Loucy (cell line): ENCODE data around the gene DNAI7.

ENCODE experiments used
- H2AFZ ChIP-seq: fragments of 200-600 bp; sonication (generic); 2 replicates; pipeline ENCODE4 v1.6.0; 2016; ENCODE audit warnings: antibody characterized with exemption, mild to moderate bottlenecking, low read length, moderate library complexity
- H3F3A ChIP-seq: fragments of 200-600 bp; 2 replicates; pipeline ENCODE4 v1.6.0; 2016; ENCODE audit warnings: antibody characterized with exemption, low read depth, mild to moderate bottlenecking
- H3K27me3 ChIP-seq: fragments of 200-600 bp; sonication (generic); 2 replicates; pipeline ENCODE4 v1.6.1; 2014; ENCODE audit warnings: low read length, mild to moderate bottlenecking; ENCODE audit not compliant: insufficient read depth, poor library complexity, severe bottlenecking
- H3K36me3 ChIP-seq: fragments of 200-600 bp; sonication (generic); 2 replicates; pipeline ENCODE4 v1.6.1; 2016; ENCODE audit warnings: low read length; ENCODE audit not compliant: insufficient read depth
- H3K4me1 ChIP-seq: fragments of 200-600 bp; sonication (generic); 2 replicates; pipeline ENCODE4 v1.5.1; 2014; ENCODE audit warnings: low read length, mild to moderate bottlenecking; ENCODE audit not compliant: insufficient read depth, poor library complexity, severe bottlenecking
- H3K4me2 ChIP-seq: fragments of 200-600 bp; sonication (generic); 2 replicates; pipeline ENCODE4 v1.6.0; 2014; ENCODE audit warnings: antibody characterized with exemption, low read length, low read depth, mild to moderate bottlenecking; ENCODE audit not compliant: poor library complexity, severe bottlenecking
- H3K4me3 ChIP-seq: fragments of 200-600 bp; sonication (generic); 2 replicates; pipeline ENCODE4 v1.5.1; 2014; ENCODE audit warnings: low read length, mild to moderate bottlenecking, mixed read lengths; ENCODE audit not compliant: poor library complexity, severe bottlenecking
- H3K79me2 ChIP-seq: fragments of 200-600 bp; sonication (generic); 2 replicates; pipeline ENCODE4 v1.6.1; 2014; ENCODE audit warnings: low read length; ENCODE audit not compliant: insufficient read depth
- H3K9ac ChIP-seq: fragments of 200-600 bp; sonication (generic); 2 replicates; pipeline ENCODE4 v1.6.0; 2014; ENCODE audit warnings: mild to moderate bottlenecking, low read depth, low read length, moderate library complexity; ENCODE audit not compliant: poor library complexity, severe bottlenecking
- H3K9me2 ChIP-seq: fragments of 200-600 bp; sonication (generic); replicated peaks from 2 replicates; pipeline ENCODE4 v1.6.1; 2016; ENCODE audit warnings: low read depth, low read length, mixed read lengths
- H3K9me3 ChIP-seq: fragments of 200-600 bp; sonication (generic); 2 replicates; pipeline ENCODE4 v1.6.1; 2014; ENCODE audit warnings: mild to moderate bottlenecking, antibody characterized with exemption, low read length, low read depth; ENCODE audit not compliant: insufficient read depth
- H4K20me1 ChIP-seq: fragments of 200-600 bp; sonication (generic); 2 replicates; pipeline ENCODE4 v1.6.0; 2014; ENCODE audit warnings: antibody characterized with exemption, low read length, mild to moderate bottlenecking; ENCODE audit not compliant: insufficient read depth, poor library complexity, severe bottlenecking
- EZH2phosphoT487 ChIP-seq: fragments of 200-600 bp; IDR thresholded peaks from 2 replicates; pipeline ENCODE4 v1.6.1; 2018; ENCODE audit warnings: antibody characterized with exemption, mild to moderate bottlenecking, moderate library complexity, borderline replicate concordance
- TF ChIP-seq, protein P1 (sequence below): fragments of 200-600 bp; sonication (generic); conservative IDR thresholded peaks from 2 replicates; pipeline ENCODE4 v1.5.1; 2014; ENCODE audit warnings: mild to moderate bottlenecking, antibody characterized with exemption, low read length

Gene DNAI7

DNA sequence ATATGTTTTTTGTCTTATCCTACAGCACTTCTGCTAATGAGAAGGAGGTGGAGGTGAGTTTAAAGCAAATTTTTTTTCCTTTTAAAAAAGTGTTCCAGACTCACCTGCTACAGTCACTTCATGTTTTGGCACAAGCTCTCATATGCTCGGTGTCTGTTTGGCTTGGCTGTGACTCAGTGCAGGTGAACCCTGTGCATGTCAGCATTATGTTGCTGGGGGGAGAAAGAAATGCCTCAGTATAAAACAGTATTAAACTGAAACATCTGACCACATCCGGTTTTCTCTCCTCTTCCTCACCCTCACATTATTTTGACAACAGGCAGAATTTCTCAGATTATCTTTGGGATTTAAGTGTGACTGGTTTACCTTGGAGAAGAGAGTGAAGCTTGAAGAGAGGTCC is 105.2 kb downstream of the DNAI7 start:
- H4K20me1 ChIP-seq: no peaks in the 10 kb centered on the region

DNA sequence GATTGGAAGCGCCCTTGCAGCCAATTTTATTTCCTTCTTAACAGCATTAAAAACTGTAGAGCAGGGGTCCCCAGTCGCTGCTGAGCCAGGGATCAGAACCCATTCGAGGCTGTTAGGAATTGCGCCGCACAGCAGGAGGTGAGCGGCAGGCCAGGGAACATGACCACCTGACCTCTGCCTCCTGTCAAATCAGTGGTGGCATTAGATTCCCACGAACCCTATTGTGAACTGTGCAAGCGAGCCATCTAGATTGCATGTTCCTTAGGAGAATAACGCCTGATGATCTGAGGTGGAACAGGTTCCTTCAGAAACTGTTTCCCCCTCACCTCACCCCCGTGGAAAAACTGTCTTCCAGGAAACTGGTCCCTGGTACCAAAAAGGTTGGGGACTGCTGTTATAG is 107.4 kb downstream of the DNAI7 start:
- H2AFZ ChIP-seq: no peak overlapping the region

More for the DNA sequence above, 105.2 kb downstream of the DNAI7 start:
- Histone ChIP-seq H3K27me3 (no peaks in the 10 kb centered on the region), H3K4me2 (peak overlapping the region; percentile 72), H3F3A (peaks cover 10% of the 10 kb centered on the region), H2AFZ (no peak overlapping the region), H3K9me3 (peaks cover 7% of the 10 kb centered on the region; the same call in 1 of the 2 replicates), H3K9me2 (no peaks in the 10 kb centered on the region), H3K79me2 (peaks cover 17% of the 10 kb centered on the region), H3K36me3 (peaks cover 52% of the 10 kb centered on the region), H3K9ac (peak overlapping the region; percentile 70), H3K4me1 (peaks cover 61% of the 10 kb centered on the region), H3K4me3 (peak overlapping the region; percentile 58)
- TF ChIP-seq, protein P1, sequence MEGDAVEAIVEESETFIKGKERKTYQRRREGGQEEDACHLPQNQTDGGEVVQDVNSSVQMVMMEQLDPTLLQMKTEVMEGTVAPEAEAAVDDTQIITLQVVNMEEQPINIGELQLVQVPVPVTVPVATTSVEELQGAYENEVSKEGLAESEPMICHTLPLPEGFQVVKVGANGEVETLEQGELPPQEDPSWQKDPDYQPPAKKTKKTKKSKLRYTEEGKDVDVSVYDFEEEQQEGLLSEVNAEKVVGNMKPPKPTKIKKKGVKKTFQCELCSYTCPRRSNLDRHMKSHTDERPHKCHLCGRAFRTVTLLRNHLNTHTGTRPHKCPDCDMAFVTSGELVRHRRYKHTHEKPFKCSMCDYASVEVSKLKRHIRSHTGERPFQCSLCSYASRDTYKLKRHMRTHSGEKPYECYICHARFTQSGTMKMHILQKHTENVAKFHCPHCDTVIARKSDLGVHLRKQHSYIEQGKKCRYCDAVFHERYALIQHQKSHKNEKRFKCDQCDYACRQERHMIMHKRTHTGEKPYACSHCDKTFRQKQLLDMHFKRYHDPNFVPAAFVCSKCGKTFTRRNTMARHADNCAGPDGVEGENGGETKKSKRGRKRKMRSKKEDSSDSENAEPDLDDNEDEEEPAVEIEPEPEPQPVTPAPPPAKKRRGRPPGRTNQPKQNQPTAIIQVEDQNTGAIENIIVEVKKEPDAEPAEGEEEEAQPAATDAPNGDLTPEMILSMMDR: no peak
- no peak for TF ChIP-seq EZH2phosphoT487

DNA sequence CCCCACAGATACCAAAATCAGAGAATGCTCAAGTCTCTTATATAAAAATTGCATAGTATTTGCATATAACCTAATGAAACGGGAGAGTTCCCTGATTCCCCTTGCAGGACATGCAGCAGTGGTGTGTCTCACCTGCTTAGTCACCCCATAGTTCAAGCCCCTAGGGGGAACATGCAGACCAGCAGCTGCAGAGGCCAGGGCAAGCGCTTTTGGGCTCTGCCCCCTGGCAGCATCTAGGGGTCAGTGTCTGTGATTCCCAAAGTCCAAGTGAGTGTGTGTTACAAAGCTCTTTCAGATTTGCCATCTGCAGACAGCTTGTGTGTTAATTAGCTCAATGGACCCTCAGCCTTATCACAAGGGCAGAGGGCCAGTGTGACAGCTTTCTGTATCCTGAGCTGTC is 110.1 kb downstream of the DNAI7 start:
- Histone ChIP-seq H3F3A (peaks cover 7% of the 10 kb centered on the region; the same call in 1 of the 2 replicates), H3K79me2 (peaks cover 5% of the 10 kb centered on the region; the same call in 1 of the 2 replicates), H3K9me2 (no peaks in the 10 kb centered on the region), H3K4me2 (no peak overlapping the region), H2AFZ (no peak overlapping the region), H3K36me3 (peaks cover 61% of the 10 kb centered on the region), H3K9ac (peak overlapping the region; percentile 63), H3K27me3 (no peaks in the 10 kb centered on the region), H4K20me1 (no peaks in the 10 kb centered on the region), H3K9me3 (no peaks in the 10 kb centered on the region), H3K4me1 (peaks cover 76% of the 10 kb centered on the region), H3K4me3 (no peak overlapping the region)
- no peak for TF ChIP-seq EZH2phosphoT487
- TF ChIP-seq, protein P1: no peak

More for the DNA sequence above, 107.4 kb downstream of the DNAI7 start:
- H3F3A ChIP-seq: peaks cover 10% of the 10 kb centered on the region
- H3K4me2 ChIP-seq: peak overlapping the region; percentile 72
- no peaks in the 10 kb centered on the region for H3K27me3 ChIP-seq
- H3K9me2 ChIP-seq: no peaks in the 10 kb centered on the region
- H3K9me3 ChIP-seq: no peaks in the 10 kb centered on the region
- peaks cover 4% of the 10 kb centered on the region; the same call in 1 of the 2 replicates for H3K79me2 ChIP-seq
- H3K4me1 ChIP-seq: peaks cover 82% of the 10 kb centered on the region
- peaks cover 52% of the 10 kb centered on the region for H3K36me3 ChIP-seq
- H4K20me1 ChIP-seq: no peaks in the 10 kb centered on the region
- H3K4me3 ChIP-seq: no peak overlapping the region
- peak overlapping the region; percentile 70 for H3K9ac ChIP-seq
- no peak for TF ChIP-seq EZH2phosphoT487
- TF ChIP-seq, protein P1: no peak
